ENCODE measurements around the gene TRPV3.

- TF ChIP-seq USF1 (CRISPR knock-in tag; IDR thresholded peaks at IDR 0.05) = no peak
- no peak for TF ChIP-seq CTCF (IDR thresholded peaks at IDR 0.05)
- TF ChIP-seq E2F5 (CRISPR knock-in tag; IDR thresholded peaks at IDR 0.05) = no peak
Observed at GRCh38 chr17:3546997-3547396, 10.6 kb downstream of the TRPV3 start.
